C1 segment of cervical spinal cord (tissue), 14 donors: ENCODE measurements around the gene C3orf22.
A peak's percentile ranks its signal among the peaks of the same experiment; 100 is the strongest.
"Not testable (repeated sequence)": the region's sequence is repeated elsewhere in the genome, so short reads cannot be mapped to it uniquely, and the experiment has no call there.

Experiments
- DNase-seq, 14 donors: peaks; one replicate each; lab custom pipeline; 2025; lab: John Stamatoyannopoulos, UW

C3orf22 gene

GRCh38 chr3:126558336-126559071, at the start of gene C3orf22:
TSS of gene C3orf22 (minus strand) at chr3:126558932. CDS start at chr3:126553390, 5,542 bp downstream.
- no peak for DNase-seq

DNA sequence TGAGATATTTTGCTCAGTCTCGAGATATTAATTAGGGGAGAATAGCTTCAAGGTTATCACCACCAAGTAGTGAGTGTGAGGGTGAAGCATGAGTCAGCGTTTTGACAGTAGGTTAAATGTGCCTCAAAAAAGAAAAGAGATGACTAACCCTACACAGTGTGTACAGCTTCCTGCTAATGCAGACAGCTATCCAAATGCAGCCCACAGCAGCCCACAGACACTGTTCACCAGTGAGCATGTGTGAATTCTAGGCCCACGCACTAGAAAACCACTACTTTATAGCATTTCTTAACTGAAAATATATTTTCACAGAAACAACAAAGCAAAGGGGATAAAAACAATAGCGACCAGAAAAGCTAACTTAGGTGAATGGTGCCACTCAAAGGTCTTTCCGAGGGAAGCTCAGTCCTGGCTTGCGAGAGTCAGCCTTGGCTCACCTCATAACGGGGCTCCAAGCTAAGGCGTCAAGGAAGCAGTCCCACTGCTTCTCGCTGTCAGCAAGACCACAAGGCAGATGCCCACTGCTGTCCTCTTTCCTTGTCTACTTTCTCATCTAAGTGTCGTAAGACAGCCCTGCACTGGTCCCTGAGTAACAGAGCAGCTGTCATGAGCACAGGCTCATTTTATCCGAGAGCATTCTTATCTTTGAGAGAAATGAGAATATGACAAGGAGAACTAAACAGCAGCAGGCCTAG, 48.6 kb upstream of the C3orf22 start:
- DNase-seq: no peak

GRCh38 chr3:126606001-126606400, 47.3 kb upstream of the C3orf22 start:
- DNase-seq: peak in 4 of 14 donors; percentile 3 to 9 (median 5)

DNA sequence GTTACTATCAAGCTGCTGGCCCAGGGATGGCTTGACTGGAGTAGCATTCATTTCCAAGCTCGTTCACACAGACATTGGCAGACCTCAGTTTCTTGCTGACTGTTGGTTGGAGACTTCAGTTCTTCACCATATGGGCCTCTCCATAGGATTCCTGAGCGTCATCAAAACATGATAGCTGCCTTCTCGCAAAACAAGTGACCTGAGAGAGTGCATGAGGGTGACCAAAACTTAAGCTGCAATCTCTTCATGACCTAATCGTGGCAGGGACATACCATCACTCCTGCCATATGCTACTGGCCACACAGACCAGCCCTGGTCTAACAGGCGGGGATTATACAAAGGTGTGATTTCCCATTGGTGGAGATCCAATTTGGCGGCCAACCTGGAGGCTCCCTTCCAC, 46.0 kb upstream of the C3orf22 start:
- DNase-seq: peak in 1 of 14 donors; percentile 26

GRCh38 chr3:126599101-126599500, 40.4 kb upstream of the C3orf22 start:
- DNase-seq: no peak

DNA sequence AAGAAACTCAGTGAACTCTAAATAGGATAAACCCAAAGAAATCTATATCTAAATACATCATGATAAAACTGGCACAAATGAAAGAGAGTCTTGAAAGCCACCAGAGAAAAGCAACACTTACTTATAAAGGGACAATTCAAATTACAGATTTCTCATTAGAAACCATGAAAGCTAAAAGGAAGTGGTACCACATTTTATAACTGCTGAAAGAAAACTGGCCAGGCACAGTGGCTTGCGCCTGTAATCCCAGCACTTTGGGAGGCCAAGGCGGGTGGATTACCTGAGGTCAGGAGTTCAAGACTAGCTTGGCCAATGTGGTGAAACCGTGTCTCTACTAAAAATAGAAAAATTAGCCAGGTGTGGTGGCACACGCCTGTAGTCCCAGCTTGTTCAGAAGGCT, 36.7 kb upstream of the C3orf22 start:
- DNase-seq: not testable (repeated sequence)

- DNase-seq: not testable (repeated sequence)
These were observed 32.8 kb upstream of the C3orf22 start for GRCh38 chr3:126591515-126591914.

DNA sequence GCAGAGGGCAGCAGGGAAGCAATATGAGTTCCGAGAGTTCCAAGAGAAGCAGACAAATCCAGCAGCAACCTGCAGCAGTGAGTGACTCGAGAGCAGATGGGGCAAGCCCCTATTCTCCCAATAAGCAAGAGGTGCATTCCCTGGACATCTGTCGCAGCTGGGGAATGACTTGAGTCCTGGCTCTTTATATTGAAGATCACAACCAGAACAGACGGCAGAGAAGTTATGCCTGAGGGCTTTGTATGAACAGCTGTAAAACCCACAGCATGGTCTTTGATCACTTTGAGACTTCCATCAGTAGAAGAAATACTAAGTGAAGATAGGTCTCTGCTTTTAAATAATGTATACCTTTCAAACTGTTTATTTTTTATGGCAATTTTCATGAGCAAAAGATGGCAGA, 23.6 kb upstream of the C3orf22 start:
- no peak for DNase-seq

DNA sequence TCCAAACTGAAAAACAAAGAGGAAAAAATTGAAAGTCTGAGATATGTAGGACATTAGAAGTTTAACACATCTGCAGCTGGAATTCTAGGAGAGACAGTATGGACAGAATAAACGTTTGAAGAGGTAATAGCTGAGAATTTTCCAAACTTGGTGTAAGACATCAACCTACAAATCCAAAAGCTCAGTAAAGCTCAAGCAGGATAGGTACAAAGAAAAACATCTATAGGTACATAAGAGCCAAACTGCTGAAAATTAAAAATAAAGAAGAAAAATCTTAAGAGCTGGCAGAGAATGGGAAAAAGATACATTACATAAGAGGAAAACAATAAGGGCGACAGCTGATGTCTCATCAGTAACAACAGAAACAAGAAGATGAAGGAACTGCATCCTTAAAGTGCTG, 22.8 kb upstream of the C3orf22 start:
- no peak for DNase-seq

DNA sequence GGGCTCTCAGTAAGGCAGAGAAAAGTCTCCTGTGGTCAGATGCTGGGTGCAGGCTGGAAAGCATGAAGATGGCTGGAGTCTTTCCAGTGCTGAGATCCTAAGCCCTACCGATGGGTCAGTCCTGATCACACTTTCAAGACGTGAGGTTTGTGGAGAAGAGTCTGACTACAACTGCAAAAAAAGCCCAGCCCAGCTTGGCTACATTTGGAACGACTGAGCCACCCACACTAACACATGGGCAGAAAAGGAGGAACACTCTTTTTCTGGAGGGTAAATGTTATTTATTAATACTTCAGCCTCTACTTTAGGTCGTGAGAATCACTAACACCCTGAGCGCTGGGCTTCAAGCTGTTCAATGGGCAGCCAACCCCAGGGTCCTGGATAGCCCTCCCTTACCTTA, 22.0 kb upstream of the C3orf22 start:
- no peak for DNase-seq

GRCh38 chr3:126578702-126579101, 20.0 kb upstream of the C3orf22 start:
- DNase-seq: no peak

- no peak for DNase-seq
These were observed 18.5 kb upstream of the C3orf22 start for GRCh38 chr3:126577261-126577660.

- no peak for DNase-seq
These were observed 14.9 kb upstream of the C3orf22 start for GRCh38 chr3:126573492-126574117.

GRCh38 chr3:126571078-126571477, 12.3 kb upstream of the C3orf22 start:
- no peak for DNase-seq

- peak in 1 of 14 donors; percentile 31 for DNase-seq
These were observed 11.4 kb upstream of the C3orf22 start for GRCh38 chr3:126570103-126570541.

GRCh38 chr3:126569390-126569975, 10.8 kb upstream of the C3orf22 start:
- DNase-seq: peak in 1 of 14 donors; percentile 84

GRCh38 chr3:126568776-126569342, 10.1 kb upstream of the C3orf22 start:
- DNase-seq: no peak

DNA sequence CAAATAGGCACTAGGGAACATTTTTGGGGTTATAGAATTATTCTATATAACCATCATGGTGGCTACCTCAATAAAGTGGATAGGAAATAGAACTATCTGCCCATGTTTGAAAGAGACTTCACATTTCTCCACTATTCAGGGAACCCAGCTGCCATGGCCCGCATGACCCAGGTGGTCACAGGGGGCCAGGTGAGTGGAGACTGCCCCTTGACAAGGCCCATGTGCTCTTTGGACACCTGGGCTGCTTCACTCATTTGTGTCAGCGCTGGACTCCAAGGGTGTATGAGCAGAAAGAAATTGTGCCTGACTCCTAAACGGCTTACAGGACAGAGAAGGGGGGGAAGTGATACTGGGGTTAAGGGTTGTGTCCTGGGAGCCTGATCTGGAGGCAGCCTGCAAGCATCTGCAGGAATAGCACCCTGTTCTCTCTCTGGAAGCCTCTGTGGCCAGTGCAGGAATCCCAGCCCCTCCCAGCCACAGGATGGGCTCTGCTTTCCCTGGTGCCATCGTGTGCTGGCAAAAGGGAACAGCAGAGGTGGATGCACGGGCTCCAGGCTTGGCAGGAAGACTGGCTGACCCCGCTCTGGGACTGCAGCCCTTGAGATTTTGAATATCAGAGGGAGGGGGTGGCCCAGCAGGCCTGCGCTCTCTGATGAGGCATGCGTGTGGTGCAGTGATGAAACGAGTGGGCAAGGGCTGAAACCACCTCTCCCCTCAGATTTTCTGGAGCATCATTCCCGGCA, 9.1 kb upstream of the C3orf22 start:
- DNase-seq: peak in 1 of 14 donors; percentile 34

DNA sequence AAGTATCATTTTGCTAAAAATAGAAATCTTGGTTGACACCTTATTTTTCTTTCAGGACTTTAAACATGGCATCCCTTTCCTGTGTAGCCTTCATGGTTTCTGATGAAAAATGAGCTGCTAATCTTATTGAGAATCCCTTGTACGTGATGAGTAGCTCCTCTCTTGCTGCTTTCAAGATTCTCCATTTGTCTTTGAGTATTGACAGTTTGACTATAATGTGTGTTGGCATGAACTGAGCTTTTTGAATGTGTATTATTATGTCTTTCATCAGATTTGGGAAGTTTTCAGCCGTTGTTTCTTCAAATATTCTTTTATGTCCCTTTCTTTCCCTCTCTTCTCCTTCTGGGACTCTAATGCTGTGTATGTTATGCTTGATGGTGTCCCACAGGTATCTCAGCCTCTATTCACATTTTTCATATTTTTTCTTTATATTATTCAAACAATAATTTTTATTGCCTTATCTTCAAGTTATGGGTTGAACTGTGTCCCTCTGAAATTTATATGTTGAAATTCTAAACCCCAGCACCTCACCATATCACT, 4.1 kb upstream of the C3orf22 start:
- no peak for DNase-seq

- no peak for DNase-seq
These were observed 971 bp downstream of the C3orf22 start for GRCh38 chr3:126557761-126558160.

- no peak for DNase-seq
These were observed 1.4 kb downstream of the C3orf22 start for GRCh38 chr3:126557415-126557745.
